ENCODE measurements around the gene PARP2. TPM values are rescaled to one million over a fixed set of nuclear protein-coding genes. Genes with fewer than 3 reads are reported as not detected.
"Not testable (repeated sequence)": the region's sequence is repeated elsewhere in the genome, so short reads cannot be mapped to it uniquely, and the experiment has no call there.

PARP2 gene
- total and polyA plus RNA-seq, 4 experiments from 2014 or later = 13.1 to 25.0 (median 16.9) TPM

DNA sequence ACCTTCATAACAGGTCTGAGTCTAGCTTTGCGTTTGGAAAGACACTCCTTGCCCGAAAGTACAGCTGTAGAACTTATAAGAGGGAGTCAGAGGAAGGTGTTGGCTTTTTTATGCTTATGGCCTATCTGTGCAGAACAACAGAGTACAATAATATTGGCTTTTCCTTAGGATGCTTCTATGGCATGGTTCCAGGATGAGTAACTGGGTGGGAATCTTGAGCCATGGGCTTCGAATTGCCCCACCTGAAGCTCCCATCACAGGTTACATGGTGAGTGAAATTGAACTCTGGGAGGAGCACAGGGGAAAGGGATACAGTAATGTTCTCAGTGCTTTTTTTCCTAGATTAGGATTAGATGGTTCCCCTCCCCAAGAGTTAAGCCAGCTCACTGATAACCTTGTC is 13.0 kb downstream of the PARP2 start:
- H3K27ac ChIP-seq (ENCODE audit: low read depth, low read length) = no peak overlapping the region
- Mint-ChIP-seq H3K4me1 (peaks cover 0 to 6% (median under 1%) of the 10 kb centered on the region in 4 donors), H3K27ac (peak overlapping the region in 1 of 7 donors; percentile 67), H3K9me3 (no peaks in the 10 kb centered on the region), H3K27me3 (no peaks in the 10 kb centered on the region), H3K4me3 (no peak overlapping the region), H3K36me3 (peaks cover 48 to 67% of the 10 kb centered on the region in 2 donors)
- H3K4me3 ChIP-seq (ENCODE audit: low read length in 2 of 2) = no peak overlapping the region
- H3K4me1 ChIP-seq (ENCODE audit: insufficient read depth, low read length) = no peaks in the 10 kb centered on the region
- H3K27me3 ChIP-seq (ENCODE audit: insufficient read depth, low read length) = no peaks in the 10 kb centered on the region
- intact Hi-C loops (cut with micrococcal nuclease) = no loop called here
- H3K9me3 ChIP-seq (ENCODE audit: control insufficient read depth in 1 of 2, low read length in 2 of 2) = no peaks in the 10 kb centered on the region
- ChIA-PET POLR2A (ENCODE audit: partially characterized antibody) (interaction anchor here (5.0 kb wide), 1 partner anchor 13 kb away, joined by 25 read pairs; the partner anchor contains the start of gene PARP2), CTCF (ENCODE audit: partially characterized antibody) (interaction anchor here (8.0 kb wide), 1 partner anchor 29 kb away, joined by 61 read pairs; no protein-coding TSS in a partner anchor)
- H3K36me3 ChIP-seq (ENCODE audit: insufficient read depth, low read length) = peaks cover 30% of the 10 kb centered on the region
- DNase-seq = no peak

DNA sequence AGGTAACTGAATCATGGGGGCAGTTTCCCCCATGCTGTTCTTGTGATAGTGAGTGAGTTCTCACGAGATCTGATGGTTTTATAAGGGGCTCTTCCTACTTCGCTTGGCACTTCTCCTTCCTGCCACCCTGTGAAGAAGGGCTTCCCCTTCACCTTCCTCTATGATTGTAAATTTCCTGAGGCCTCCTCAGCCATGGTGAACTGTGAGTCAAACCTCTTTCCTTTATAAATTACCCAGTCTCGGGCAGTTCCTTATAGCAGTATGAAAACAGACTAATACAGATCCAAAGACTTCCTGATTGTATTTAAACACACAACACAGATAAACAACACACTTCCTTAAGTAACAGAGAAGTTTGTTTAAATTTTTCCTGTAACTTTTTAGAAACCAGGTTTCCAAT is 15.0 kb downstream of the PARP2 start:
- H3K27me3 ChIP-seq (ENCODE audit: insufficient read depth, low read length); DNase-seq; POLR2A ChIA-PET (ENCODE audit: partially characterized antibody); H3K4me1 Mint-ChIP-seq; H3K27me3 Mint-ChIP-seq; CTCF ChIA-PET (ENCODE audit: partially characterized antibody); H3K9me3 Mint-ChIP-seq; H3K4me3 ChIP-seq (ENCODE audit: low read length in 2 of 2); intact Hi-C loops (cut with micrococcal nuclease); H3K27ac ChIP-seq (ENCODE audit: low read depth, low read length); H3K9me3 ChIP-seq (ENCODE audit: control insufficient read depth in 1 of 2, low read length in 2 of 2); H3K4me3 Mint-ChIP-seq; H3K4me1 ChIP-seq (ENCODE audit: insufficient read depth, low read length): not testable (repeated sequence)
- Mint-ChIP-seq H3K27ac (peak overlapping the region in 4 of 7 donors; percentile 60 to 84 (median 72)), H3K36me3 (peaks cover 43 to 62% of the 10 kb centered on the region in 2 donors)
- peaks cover 34% of the 10 kb centered on the region for H3K36me3 ChIP-seq (ENCODE audit: insufficient read depth, low read length)

DNA sequence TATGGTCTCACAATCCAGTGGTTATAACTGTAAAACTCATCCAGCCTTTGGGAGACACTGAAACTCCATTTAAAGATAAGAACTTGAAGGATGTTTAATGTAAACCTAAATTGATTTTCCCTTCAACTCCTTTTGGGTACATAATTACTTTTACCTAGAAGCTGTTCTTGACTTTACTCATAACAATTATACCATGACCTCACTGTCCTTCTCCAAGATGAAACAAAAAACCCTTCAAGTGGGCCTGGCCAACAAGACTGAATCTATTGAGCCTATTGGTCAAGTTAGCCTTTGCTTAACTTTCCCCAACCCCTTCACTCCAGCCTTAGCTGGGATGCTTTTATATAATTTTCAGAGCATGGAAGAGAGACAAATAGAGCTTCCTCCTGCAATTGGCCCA is 22.5 kb downstream of the PARP2 start:
- H3K27ac Mint-ChIP-seq = peak overlapping the region in 1 of 7 donors; percentile 21

DNA sequence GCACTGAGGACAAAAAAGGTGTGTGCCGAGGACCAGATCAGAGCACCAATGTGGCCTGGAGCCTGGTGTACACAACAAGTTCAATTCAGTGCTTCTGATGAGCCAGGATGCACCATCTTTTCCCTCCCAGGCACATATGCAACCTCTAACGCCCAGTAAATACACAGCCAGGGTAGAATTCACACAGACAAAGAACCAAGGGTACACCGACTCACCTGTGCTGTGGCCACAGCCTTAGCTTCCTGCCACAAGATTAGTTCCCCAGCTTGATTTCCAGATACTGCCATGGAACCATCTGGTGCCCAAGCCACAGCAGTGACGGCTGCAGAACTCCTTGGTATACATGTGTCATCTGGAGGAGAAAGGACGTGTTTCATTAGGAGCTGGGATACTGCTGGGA is 29.4 kb downstream of the PARP2 start:
- Mint-ChIP-seq H3K4me1 (peaks cover 0 to 4% (median under 1%) of the 10 kb centered on the region in 4 donors), H3K4me3 (no peak overlapping the region), H3K27me3 (no peaks in the 10 kb centered on the region), H3K36me3 (peaks cover 72 to 88% of the 10 kb centered on the region in 2 donors), H3K9me3 (peaks cover 0 to 2% (median 0%) of the 10 kb centered on the region in 8 donors), H3K27ac (peak overlapping the region in 1 of 7 donors; percentile 49)
- no peak for DNase-seq
- intact Hi-C loops (cut with micrococcal nuclease) = no loop called here
- Histone ChIP-seq H3K27me3 (ENCODE audit: insufficient read depth, low read length) (no peaks in the 10 kb centered on the region), H3K27ac (ENCODE audit: low read depth, low read length) (no peak overlapping the region), H3K4me3 (ENCODE audit: low read length in 2 of 2) (no peak overlapping the region), H3K36me3 (ENCODE audit: insufficient read depth, low read length) (peaks cover 77% of the 10 kb centered on the region), H3K4me1 (ENCODE audit: insufficient read depth, low read length) (no peaks in the 10 kb centered on the region), H3K9me3 (ENCODE audit: control insufficient read depth in 1 of 2, low read length in 2 of 2) (no peaks in the 10 kb centered on the region)
- POLR2A ChIA-PET (ENCODE audit: partially characterized antibody) = interaction anchor here (1.1 kb wide), 1 partner anchor 30 kb away, joined by 4 read pairs; the partner anchor contains the start of gene PARP2
- CTCF ChIA-PET (ENCODE audit: partially characterized antibody) = no interaction called here

More for the DNA sequence above, 22.5 kb downstream of the PARP2 start:
- H3K9me3 ChIP-seq (ENCODE audit: control insufficient read depth in 1 of 2, low read length in 2 of 2) = no peaks in the 10 kb centered on the region
- H3K27me3 Mint-ChIP-seq = no peaks in the 10 kb centered on the region
- intact Hi-C loops (cut with micrococcal nuclease) = no loop called here
- H3K4me3 ChIP-seq (ENCODE audit: low read length in 2 of 2) = no peak overlapping the region
- no peak overlapping the region for H3K27ac ChIP-seq (ENCODE audit: low read depth, low read length)
- no peaks in the 10 kb centered on the region for H3K9me3 Mint-ChIP-seq
- H3K27me3 ChIP-seq (ENCODE audit: insufficient read depth, low read length) = no peaks in the 10 kb centered on the region
- DNase-seq = no peak
- ChIA-PET CTCF (ENCODE audit: partially characterized antibody) (interaction anchor here (1.5 kb wide), 1 partner anchor 38 kb away, joined by 4 read pairs; no protein-coding TSS in a partner anchor), POLR2A (ENCODE audit: partially characterized antibody) (no interaction called here)
- H3K4me1 Mint-ChIP-seq = peaks cover 0 to 4% (median under 1%) of the 10 kb centered on the region in 4 donors
- peaks cover 45 to 55% of the 10 kb centered on the region in 2 donors for H3K36me3 Mint-ChIP-seq
- H3K4me3 Mint-ChIP-seq = no peak overlapping the region
- H3K36me3 ChIP-seq (ENCODE audit: insufficient read depth, low read length) = peaks cover 19% of the 10 kb centered on the region
- no peaks in the 10 kb centered on the region for H3K4me1 ChIP-seq (ENCODE audit: insufficient read depth, low read length)

DNA sequence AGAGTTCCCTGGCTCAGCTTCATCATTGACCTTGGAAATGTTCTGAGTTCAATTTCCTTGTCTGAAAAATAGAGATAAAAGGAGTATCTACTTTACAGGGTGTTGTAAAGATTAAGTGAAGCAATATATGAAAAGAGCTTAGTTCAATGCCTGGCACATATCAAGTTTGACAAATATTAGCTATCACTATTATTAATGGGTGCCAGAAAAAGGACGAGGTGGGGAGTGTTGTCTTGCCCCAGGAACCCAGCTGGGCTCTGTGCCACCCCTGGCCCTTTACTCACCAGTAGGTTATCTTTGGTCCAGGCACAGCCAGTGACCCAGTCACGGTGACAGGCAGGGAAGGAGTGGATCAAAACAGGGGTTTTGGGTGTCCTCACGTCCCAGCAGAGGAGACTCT is 32.0 kb downstream of the PARP2 start:
- POLR2A ChIA-PET (ENCODE audit: partially characterized antibody) = no interaction called here
- H3K36me3 Mint-ChIP-seq = peaks cover 66 to 90% of the 10 kb centered on the region in 2 donors

DNA sequence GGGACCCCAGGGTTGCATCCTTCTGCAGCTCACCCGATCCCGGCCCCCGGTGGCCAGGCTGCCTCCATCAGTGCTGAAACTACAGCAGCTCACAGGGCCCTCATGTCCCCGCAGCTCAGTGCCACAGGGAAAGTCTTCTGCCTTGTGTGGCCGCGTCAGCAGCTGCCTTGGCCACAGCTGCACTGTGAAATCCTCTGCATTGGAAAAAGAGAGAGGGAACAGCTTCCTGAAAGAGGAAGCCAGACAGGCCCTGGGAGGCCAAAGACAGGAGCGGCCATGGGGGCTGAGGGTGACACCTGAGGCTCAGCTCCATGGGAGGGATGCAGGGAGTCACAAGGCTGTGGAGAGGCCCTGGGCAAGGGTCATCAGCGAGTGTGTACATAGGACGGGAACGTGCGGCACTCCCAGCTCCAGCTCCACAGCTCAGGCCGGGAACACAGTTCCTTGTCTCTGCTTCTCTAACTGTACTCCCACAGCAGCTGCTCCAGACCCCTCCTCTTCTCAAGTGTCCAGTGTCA is 32.7 kb downstream of the PARP2 start:
- H3K27me3 Mint-ChIP-seq = no peaks in the 10 kb centered on the region
- intact Hi-C loops (cut with micrococcal nuclease) = no loop called here
- H3K27me3 ChIP-seq (ENCODE audit: insufficient read depth, low read length) = no peaks in the 10 kb centered on the region
- ChIA-PET POLR2A (ENCODE audit: partially characterized antibody) (no interaction called here), CTCF (ENCODE audit: partially characterized antibody) (interaction anchor here (1.2 kb wide), 1 partner anchor 234 kb away, joined by 4 read pairs; no protein-coding TSS in a partner anchor)
- no peak for DNase-seq
- no peak overlapping the region for H3K4me3 Mint-ChIP-seq
- no peak overlapping the region for H3K4me3 ChIP-seq (ENCODE audit: low read length in 2 of 2)
- H3K27ac Mint-ChIP-seq = peak overlapping the region in 1 of 7 donors; percentile 5
- no peaks in the 10 kb centered on the region for H3K9me3 ChIP-seq (ENCODE audit: control insufficient read depth in 1 of 2, low read length in 2 of 2)
- no peaks in the 10 kb centered on the region for H3K4me1 Mint-ChIP-seq
- peaks cover 92% of the 10 kb centered on the region for H3K36me3 ChIP-seq (ENCODE audit: insufficient read depth, low read length)
- H3K27ac ChIP-seq (ENCODE audit: low read depth, low read length) = no peak overlapping the region
- H3K36me3 Mint-ChIP-seq = peaks cover 69 to 90% of the 10 kb centered on the region in 2 donors
- no peaks in the 10 kb centered on the region for H3K4me1 ChIP-seq (ENCODE audit: insufficient read depth, low read length)
- H3K9me3 Mint-ChIP-seq = peaks cover 0 to 2% (median 0%) of the 10 kb centered on the region in 8 donors

More for the DNA sequence above, 32.0 kb downstream of the PARP2 start:
- CTCF ChIA-PET (ENCODE audit: partially characterized antibody) = interaction anchor here (1.2 kb wide), 1 partner anchor 235 kb away, joined by 4 read pairs; no protein-coding TSS in a partner anchor
- intact Hi-C loops (cut with micrococcal nuclease) = no loop called here
- no peaks in the 10 kb centered on the region for H3K27me3 ChIP-seq (ENCODE audit: insufficient read depth, low read length)
- H3K27ac ChIP-seq (ENCODE audit: low read depth, low read length) = no peak overlapping the region
- no peaks in the 10 kb centered on the region for H3K4me1 ChIP-seq (ENCODE audit: insufficient read depth, low read length)
- no peak overlapping the region for H3K4me3 Mint-ChIP-seq
- H3K36me3 ChIP-seq (ENCODE audit: insufficient read depth, low read length) = peaks cover 92% of the 10 kb centered on the region
- H3K9me3 ChIP-seq (ENCODE audit: control insufficient read depth in 1 of 2, low read length in 2 of 2) = no peaks in the 10 kb centered on the region
- DNase-seq = no peak
- no peaks in the 10 kb centered on the region for H3K4me1 Mint-ChIP-seq
- H3K9me3 Mint-ChIP-seq = peaks cover 0 to 2% (median 0%) of the 10 kb centered on the region in 8 donors
- H3K4me3 ChIP-seq (ENCODE audit: low read length in 2 of 2) = no peak overlapping the region
- H3K27me3 Mint-ChIP-seq = no peaks in the 10 kb centered on the region
- H3K27ac Mint-ChIP-seq = peak overlapping the region in 2 of 7 donors; percentile 13 to 68

DNA sequence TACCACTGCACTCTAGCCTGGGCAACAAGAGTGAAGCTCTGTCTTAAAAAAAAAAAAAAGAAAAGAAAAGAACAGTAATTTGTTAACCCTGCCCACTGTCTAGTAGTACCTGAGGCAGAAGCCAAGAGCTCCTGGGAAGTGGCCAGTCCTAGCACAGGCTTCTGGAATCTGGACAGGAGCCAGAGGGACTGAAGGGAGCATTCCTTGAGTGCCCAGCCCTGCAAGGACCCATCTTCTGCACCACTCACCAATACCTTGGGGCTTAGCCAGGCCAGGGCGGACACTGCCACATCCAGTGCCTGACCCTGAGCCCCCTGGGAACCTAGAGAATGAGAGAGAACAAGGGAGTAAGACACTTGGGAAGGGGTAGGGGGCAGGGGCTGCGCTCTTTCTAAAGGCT is 33.7 kb downstream of the PARP2 start:
- peaks cover 92% of the 10 kb centered on the region for H3K36me3 ChIP-seq (ENCODE audit: insufficient read depth, low read length)
- no peaks in the 10 kb centered on the region for H3K9me3 ChIP-seq (ENCODE audit: control insufficient read depth in 1 of 2, low read length in 2 of 2)
- no peak overlapping the region for H3K4me3 Mint-ChIP-seq
- ChIA-PET CTCF (ENCODE audit: partially characterized antibody) (no interaction called here), POLR2A (ENCODE audit: partially characterized antibody) (no interaction called here)
- no peaks in the 10 kb centered on the region for H3K4me1 ChIP-seq (ENCODE audit: insufficient read depth, low read length)
- H3K27ac ChIP-seq (ENCODE audit: low read depth, low read length) = no peak overlapping the region
- H3K27ac Mint-ChIP-seq = peak overlapping the region in 1 of 7 donors; percentile 26
- H3K4me3 ChIP-seq (ENCODE audit: low read length in 2 of 2) = no peak overlapping the region
- no peaks in the 10 kb centered on the region for H3K27me3 Mint-ChIP-seq
- DNase-seq = no peak
- no peaks in the 10 kb centered on the region for H3K27me3 ChIP-seq (ENCODE audit: insufficient read depth, low read length)
- no peaks in the 10 kb centered on the region for H3K4me1 Mint-ChIP-seq
- peaks cover 0 to 2% (median 0%) of the 10 kb centered on the region in 8 donors for H3K9me3 Mint-ChIP-seq
- H3K36me3 Mint-ChIP-seq = peaks cover 69 to 91% of the 10 kb centered on the region in 2 donors
- intact Hi-C loops (cut with micrococcal nuclease) = no loop called here
